GM12892 (cell line): ENCODE measurements around the gene AFF3.

Experiments used
- POLR2A ChIP-seq: IDR thresholded peaks from 2 replicates; pipeline ENCODE4 v1.6.1; 2011; ENCODE audit warnings: low read depth, low read length, control low read depth
- POLR2AphosphoS5 ChIP-seq: IDR thresholded peaks from 2 replicates; pipeline ENCODE4 v1.6.1; 2011; ENCODE audit warnings: low read depth, low read length, control low read depth

GRCh38 chr2:99504844-99505584, 637.4 kb downstream of the AFF3 start:
- TF ChIP-seq POLR2AphosphoS5, result no peak
- no peak for TF ChIP-seq POLR2A
